ENCODE data around the gene TLX2.
"Not testable (repeated sequence)": the region's sequence is repeated elsewhere in the genome, so short reads cannot be mapped to it uniquely, and the experiment has no call there.

Gene TLX2

DNA sequence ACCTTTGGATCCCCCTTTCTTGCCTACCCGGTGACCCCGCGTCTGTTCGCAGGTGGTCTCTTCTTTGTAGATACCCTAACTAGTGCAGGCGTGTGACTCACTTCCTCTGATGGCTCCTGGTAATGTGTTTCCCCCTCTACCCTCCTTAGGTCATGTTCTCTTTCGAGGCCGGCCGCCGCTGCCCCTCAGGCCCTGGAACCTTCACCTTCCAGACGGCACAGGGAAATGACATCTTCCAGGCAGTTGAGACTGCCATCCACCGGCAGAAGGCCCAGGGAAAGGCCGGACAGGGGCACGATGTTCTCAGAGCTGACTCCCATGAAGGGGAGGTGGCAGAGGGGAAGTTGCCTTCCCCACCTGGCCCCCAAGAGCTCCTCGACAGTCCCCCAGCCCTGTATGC, 41.9 kb downstream of the TLX2 start:
- no peak for DNase-seq (ENCODE audit: low spot score)
- in situ Hi-C loops (cut with MboI; ENCODE audit: low pct_unique_long_range_greater_than_20kb, low sequenced_read_pairs, unreplicated experiment): no loop called here
- TF ChIP-seq, protein P1, sequence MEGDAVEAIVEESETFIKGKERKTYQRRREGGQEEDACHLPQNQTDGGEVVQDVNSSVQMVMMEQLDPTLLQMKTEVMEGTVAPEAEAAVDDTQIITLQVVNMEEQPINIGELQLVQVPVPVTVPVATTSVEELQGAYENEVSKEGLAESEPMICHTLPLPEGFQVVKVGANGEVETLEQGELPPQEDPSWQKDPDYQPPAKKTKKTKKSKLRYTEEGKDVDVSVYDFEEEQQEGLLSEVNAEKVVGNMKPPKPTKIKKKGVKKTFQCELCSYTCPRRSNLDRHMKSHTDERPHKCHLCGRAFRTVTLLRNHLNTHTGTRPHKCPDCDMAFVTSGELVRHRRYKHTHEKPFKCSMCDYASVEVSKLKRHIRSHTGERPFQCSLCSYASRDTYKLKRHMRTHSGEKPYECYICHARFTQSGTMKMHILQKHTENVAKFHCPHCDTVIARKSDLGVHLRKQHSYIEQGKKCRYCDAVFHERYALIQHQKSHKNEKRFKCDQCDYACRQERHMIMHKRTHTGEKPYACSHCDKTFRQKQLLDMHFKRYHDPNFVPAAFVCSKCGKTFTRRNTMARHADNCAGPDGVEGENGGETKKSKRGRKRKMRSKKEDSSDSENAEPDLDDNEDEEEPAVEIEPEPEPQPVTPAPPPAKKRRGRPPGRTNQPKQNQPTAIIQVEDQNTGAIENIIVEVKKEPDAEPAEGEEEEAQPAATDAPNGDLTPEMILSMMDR (IDR thresholded peaks at IDR 0.05; ENCODE audit: extremely low read depth, insufficient read depth, missing control alignments): no peak

DNA sequence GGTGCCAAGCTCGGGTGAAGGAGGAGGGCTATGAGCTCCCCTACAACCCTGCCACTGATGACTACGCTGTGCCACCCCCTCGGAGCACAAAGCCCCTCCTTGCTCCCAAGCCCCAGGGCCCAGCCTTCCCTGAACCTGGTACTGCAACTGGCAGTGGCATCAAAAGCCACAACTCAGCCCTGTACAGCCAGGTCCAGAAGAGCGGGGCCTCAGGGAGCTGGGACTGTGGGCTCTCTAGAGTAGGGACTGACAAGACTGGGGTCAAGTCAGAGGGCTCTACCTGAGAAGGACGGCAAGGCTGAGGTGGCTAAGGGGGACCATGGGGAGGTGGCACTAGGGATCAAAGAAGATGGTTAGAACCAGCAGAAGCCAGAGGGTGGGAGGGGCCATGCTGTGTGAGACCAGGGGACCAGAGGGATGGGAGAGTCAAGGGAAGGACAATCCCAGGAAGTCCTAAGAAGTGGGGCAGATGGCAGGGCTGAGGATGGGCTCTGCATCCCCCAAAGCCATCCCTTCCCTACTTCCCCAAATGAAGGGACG, 42.7 kb downstream of the TLX2 start:
- TF ChIP-seq, protein P1 (IDR thresholded peaks at IDR 0.05; ENCODE audit: extremely low read depth, insufficient read depth, missing control alignments): no peak
- in situ Hi-C loops (cut with MboI; ENCODE audit: low pct_unique_long_range_greater_than_20kb, low sequenced_read_pairs, unreplicated experiment): no loop called here
- DNase-seq (ENCODE audit: low spot score): no peak

DNA sequence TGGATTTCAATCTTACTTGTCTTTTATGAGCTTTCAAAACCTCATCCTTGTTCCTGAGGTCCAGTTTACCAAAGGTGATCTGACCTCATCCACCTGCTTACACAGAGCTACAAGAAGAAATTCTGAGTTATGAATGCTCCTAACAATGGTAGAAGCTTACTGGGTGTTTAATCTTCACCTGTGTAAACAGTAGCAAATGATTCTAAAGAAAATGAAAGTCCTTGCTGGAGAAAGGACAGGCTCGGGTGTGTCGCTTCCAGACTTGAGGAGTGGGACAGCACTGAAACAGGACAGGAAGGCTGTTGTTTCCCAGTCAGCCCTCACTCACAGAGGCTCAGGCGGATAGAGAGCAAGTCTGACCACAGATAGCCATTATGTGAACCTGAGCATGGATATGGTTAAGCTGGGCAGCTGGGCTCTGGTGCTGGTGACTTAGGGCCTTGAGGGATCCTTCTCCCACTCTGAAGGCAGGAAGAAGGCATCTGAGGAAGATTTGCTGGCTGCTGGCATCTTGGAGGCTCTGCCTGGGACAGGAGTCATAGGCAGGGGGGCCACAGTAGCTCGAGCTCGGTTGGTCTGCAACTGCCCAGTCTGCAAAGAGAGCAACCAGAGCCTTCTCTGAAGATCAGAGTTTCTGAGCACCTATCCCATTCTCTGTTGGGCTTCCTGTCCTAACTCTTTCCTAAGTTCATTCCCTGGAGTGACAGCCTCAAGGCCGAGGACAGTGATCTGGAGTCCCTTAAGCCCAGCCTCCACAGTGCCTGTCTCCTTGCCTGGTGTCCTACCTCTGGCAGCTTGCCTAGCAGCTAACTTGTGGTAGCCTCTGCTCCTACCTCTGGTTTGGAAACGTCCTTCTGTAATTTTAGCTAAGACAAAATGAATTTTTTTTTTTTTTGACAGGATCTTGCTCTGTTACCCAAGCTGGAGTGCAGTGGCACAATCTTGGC, 44.3 kb downstream of the TLX2 start:
- no peak for DNase-seq (ENCODE audit: low spot score)

DNA sequence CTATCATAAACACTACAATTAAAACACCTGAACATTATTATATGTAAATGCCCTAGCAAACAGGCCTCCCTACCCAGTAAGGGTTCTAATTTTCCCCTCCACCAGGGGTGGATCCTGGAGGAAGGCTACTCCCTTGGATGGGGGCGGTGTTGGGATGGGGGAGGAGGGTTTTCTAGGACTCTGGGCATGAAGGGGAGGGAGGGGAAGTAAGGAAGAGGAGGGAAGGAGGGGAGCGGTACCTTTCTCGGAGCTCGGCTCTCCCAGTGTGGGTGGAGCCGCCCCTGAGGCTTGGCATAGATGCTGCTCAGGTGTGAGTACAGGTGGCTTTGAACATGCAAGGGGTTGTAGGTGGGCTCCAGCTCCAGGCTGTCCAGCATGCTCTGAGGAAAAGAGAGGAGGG, 45.7 kb downstream of the TLX2 start:
- no peak for DNase-seq (ENCODE audit: low spot score)
- in situ Hi-C loops (cut with MboI; ENCODE audit: low pct_unique_long_range_greater_than_20kb, low sequenced_read_pairs, unreplicated experiment): no loop called here
- TF ChIP-seq, protein P1 (IDR thresholded peaks at IDR 0.05; ENCODE audit: extremely low read depth, insufficient read depth, missing control alignments): no peak

More for the DNA sequence above, 44.3 kb downstream of the TLX2 start:
- in situ Hi-C loops (cut with MboI; ENCODE audit: low pct_unique_long_range_greater_than_20kb, low sequenced_read_pairs, unreplicated experiment): no loop called here
- TF ChIP-seq, protein P1 (IDR thresholded peaks at IDR 0.05; ENCODE audit: extremely low read depth, insufficient read depth, missing control alignments): no peak

DNA sequence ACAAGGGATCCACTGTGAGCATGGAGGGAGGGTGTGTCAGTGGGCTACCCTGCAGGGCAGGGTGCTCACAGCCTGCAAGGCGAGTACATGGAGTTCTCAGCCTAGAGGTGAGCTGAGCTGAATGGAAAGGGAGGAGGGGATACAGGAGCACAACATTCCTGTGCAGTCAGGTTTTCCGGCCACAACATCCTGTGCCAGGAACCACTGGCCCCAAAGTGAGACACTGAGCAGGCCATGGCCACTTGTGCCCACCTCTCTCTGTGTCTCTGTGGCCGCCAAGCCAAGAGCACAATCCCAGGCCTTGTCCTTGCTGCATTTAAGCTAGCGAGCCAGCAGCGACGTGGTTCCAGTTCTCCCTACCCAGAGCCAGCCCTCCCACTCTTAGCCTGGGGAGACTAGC, 46.3 kb downstream of the TLX2 start:
- TF ChIP-seq, protein P1 (IDR thresholded peaks at IDR 0.05; ENCODE audit: extremely low read depth, insufficient read depth, missing control alignments): no peak
- in situ Hi-C loops (cut with MboI; ENCODE audit: low pct_unique_long_range_greater_than_20kb, low sequenced_read_pairs, unreplicated experiment): no loop called here

DNA sequence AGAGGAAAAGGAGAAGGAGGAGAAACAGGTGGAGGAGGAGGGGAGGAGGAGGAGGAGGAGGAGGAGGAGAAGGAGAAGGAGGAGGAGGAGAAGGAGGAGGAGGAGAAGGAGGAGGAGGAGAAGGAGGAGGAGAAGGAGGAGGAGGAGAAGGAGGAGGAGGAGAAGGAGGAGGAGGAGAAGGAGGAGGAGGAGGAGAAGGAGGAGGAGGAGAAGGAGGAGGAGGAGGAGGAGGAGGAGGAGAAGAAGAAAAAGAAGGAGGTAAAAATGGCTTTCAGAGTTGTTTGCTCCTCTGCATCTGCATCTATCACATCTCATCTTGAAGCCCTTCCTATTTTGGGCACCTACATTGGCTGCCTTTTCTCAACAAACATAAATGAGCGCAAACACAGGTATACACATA, 46.8 kb downstream of the TLX2 start:
- DNase-seq (ENCODE audit: low spot score); in situ Hi-C loops (cut with MboI; ENCODE audit: low pct_unique_long_range_greater_than_20kb, low sequenced_read_pairs, unreplicated experiment): not testable (repeated sequence)

More for the DNA sequence above, 46.3 kb downstream of the TLX2 start:
- DNase-seq (ENCODE audit: low spot score): no peak

DNA sequence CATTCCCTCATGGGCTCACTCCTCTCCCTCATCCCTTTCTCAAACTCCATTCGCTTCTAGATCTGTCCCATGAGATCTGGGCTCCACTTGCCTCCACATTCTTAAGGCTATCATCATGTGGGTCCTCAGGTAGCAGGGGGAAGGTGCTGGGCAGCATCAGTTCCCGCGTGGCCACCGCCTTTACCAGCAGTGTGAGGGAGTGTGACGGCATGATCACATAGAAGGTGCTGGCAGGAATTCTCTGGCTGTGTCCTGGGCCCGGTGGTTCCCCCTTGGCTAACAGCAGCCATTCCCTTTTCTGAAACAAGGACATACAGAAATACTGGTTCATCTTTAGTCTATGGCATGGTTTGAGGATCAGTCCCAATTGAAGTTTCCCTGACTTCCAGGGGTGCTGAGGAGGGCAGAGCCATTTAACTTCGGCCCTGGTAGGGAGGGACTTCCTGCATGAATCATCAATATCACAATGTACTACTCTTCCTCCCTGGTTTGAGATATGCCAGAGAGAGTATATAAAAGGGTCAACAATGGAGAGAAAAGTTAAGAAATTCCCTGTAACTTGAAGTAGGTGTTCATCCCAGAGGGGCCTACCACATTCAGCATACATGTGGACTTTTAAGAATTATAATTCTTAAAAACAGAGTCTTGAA, 48.0 kb downstream of the TLX2 start:
- TF ChIP-seq, protein P1 (IDR thresholded peaks at IDR 0.05; ENCODE audit: extremely low read depth, insufficient read depth, missing control alignments): no peak
- in situ Hi-C loops (cut with MboI; ENCODE audit: low pct_unique_long_range_greater_than_20kb, low sequenced_read_pairs, unreplicated experiment): no loop called here
- no peak for DNase-seq (ENCODE audit: low spot score)
